GM21737 (cell line): ENCODE results near the gene TNS2.
"Not testable (repeated sequence)": the region's sequence is repeated elsewhere in the genome, so short reads cannot be mapped to it uniquely, and the experiment has no call there.

ENCODE experiments used
- ATAC-seq: cut with Tn5 transposase; IDR thresholded peaks from one replicate; pipeline ENCODE4 v1.9.1; 2021; ENCODE audit warnings: mild to moderate bottlenecking, moderate library complexity; ENCODE audit not compliant: unreplicated experiment

TNS2 gene

DNA sequence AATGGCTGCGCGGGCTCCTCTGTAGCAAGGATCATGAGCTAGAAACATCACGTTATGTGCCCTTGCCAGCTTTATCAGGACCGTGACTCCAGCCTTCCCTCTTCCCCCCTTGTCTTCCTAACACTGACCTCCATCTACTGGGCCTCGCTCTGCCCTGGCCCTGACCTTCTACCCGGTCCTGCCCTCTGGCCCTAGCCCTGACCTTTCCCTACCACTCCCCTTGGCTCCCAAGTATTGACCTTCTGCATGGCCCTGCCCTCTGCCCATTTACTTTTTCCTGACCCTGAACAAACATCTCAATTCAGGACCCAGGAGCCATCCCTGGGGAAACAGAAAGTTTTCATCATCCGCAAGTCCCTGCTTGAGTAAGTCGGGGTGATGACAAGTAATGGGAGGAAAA lies 55.4 kb downstream of the TNS2 start:
- no peak for ATAC-seq

DNA sequence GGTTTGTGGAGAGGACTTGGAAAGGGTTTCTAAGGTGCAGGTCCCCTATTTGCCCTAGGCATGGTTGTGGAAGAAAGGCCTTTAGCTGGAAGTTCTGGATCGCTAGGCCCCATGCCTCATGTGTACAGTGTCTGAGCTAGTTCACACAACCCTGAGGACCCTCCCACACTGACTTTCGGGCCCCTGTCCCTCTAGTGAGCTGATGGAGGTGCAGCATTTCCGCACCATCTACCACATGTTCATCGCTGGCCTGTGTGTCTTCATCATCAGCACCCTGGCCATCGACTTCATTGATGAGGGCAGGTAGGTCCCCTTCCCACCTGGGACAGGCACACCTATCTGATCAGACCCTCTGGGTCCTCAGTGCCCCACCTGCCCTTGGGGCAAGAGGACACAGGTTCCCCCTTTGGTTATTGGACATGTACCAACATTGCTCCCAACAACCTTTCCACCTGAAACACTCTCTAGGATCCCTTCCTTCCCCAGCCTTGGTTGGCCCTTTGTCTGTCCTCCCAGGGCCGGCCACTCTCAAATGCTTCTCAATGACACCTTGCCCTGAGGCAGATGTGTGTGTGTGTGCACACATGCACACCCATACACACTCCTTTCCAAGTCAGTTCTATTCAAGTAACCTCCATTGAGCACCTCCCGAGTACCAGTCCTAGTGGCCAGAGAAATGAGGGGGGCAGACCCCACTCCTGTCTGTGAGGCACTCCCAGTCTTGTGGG lies 56.0 kb downstream of the TNS2 start:
- no peak for ATAC-seq

GRCh38 chr12:53107122-53107521 lies 57.3 kb downstream of the TNS2 start:
- no peak for ATAC-seq

DNA sequence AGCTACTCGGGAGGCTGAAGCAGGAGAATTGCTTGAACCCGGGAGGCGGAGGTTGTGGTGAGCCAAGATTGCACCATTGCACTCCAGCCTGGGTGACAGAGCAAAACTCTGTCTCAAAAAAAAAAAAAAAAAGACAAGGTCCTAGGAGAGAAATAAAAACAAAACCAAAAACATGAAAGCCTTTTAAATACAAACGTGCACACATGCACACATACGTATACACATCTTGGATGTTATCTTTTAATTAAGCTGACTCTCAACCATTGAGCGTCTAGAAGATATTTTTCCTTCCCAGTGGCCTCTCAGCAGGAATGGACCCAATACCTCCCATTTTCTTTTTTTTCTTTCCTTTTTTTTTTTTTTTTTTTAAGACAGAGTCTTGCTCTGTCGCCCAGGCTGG lies 62.6 kb downstream of the TNS2 start:
- not testable (repeated sequence) for ATAC-seq

GRCh38 chr12:53113136-53113705 lies 63.4 kb downstream of the TNS2 start:
- no peak for ATAC-seq

DNA sequence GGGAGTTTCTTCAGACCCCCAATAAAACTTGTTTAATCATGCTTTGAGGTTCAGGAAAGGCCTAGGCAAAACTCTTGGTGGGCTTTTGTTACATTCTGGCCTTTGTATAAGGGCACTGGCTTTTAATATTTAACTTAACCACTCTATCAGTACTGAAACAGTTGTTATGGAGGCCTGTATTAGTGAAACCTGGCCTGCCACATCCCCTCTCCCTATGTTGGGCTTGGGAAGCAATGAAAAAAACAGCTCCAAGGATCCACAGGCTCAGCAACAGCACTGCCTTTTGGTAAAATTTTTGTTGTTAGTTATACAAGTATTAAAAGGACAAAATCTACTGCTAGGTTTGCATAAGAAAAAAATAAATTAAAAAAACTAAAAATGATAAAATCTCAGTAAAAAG lies 64.1 kb downstream of the TNS2 start:
- no peak for ATAC-seq
